Measurements from ENCODE around the gene GJD4. TPM values are rescaled to one million over a fixed set of nuclear protein-coding genes. Genes with fewer than 3 reads are reported as not detected.

The GJD4 gene
- total and polyA plus RNA-seq, 3 experiments from 2014 or later: not detected

Other genes starting within 250 kb of the GJD4 start
- gene FZD8, start 37.0 kb downstream of the GJD4 start, total RNA-seq: under 1 TPM; 0.50 to 0.55 TPM
- gene FZD8, start 37.0 kb downstream of the GJD4 start, polyA plus RNA-seq: not detected